SKM-1 (cell line): ENCODE measurements around the gene CDKN2C.

ENCODE experiments used
- DNase-seq: peaks from one replicate; lab custom pipeline; 2025; ENCODE audit not compliant: unreplicated experiment; lab: John Stamatoyannopoulos, UW

CDKN2C gene

DNA sequence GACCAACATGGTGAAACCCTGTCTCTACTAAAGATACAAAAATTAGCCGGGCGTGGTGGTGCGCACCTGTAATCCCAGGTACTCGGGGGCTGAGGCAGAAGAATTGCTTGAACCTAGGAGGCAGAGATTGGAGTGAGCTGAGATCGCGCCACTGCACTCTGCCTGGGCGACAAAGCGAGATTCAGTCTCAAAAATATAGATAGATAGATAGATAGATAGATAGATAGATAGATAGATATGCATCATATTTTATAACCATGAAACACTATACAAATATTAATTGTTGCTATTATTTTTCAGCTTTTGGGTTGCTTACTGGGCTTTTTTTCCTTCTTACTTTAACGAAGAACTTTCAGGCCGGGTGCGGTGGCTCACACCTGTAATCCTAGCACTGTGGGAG is 5.2 kb upstream of the CDKN2C start:
- no peak for DNase-seq

DNA sequence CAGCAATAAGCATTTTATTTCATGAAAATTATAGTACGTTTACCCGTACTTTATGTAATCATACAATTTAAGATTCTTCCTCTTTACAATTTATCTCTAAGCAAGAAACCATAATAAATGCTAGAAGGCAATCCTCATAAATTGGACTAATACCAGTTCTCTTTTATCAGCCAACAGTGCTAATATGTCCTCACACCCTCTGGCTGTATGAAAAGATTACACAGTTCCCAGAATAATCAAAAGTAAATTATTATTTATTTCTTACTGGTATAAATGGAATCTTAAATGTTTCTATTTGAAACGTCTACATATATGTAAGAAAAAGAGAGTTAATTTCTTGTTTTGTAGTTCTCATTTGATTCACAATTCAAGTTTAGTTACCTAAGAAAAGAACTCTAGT is 3.1 kb upstream of the CDKN2C start:
- no peak for DNase-seq

DNA sequence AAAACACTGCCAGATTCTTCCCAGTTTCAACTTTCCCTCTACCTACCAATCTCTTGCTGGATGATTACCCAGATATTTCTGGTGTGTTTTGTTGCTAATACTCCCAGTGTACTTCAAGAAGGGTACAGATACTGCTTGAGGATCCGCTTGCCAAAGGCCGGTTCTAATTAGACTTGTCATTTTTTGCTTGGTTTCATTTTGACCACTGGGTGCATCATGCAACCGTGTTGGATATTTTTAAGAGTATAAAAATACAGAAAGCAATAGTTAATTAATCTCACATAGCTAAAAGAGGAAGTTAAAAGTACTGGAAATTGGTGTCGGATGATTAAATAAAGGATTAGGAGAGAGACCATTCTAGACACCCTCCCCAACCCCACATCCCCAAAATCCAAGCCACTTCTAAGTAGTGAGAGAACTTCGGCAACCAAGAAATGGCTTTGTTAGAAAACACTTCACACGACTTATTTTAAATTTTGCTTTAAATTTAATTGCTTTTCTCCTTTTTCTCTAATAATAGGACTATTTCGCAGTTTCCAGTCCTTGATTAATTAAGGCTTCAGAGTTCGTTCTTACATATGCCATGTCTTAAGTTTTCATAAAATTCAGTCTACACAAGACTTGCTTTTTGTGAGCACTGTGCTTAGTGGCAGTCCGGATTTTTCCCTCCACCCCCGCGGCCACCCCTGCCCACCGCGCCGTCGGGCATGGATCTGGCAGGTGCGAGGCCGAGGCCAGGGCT is 2.5 kb upstream of the CDKN2C start:
- DNase-seq, result no peak

DNA sequence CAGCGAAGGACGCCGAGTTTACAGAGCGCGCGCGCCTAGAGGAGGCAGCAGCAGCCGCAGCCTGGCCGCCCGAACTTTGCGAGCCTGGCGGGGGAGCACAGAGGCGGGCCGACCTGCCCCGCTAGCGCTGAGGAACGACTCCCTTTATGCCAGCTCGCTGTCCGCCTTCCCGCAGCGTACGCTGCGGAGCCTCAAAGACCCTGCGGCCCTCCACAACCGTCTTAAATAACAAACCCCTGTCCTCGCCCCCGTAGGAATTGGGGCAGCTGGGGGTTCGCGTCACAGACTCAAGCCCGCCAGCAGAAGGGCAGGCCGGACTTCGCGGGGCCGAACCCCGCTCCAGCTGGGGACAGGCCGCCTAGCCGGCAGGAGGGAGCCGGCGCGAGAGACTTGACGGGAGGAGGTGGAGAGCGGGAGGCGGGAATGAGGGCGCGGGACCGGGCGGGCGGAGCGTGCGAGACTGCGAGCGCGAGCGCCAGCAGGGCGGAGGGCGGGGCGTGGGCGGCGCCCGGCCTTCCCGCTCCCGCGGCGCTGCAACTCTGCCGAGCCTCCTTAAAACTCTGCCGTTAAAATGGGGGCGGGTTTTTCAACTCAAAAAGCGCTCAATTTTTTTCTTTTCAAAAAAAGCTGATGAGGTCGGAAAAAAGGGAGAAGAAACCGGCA is 1.8 kb upstream of the CDKN2C start:
- DNase-seq, result peak; percentile 73

DNA sequence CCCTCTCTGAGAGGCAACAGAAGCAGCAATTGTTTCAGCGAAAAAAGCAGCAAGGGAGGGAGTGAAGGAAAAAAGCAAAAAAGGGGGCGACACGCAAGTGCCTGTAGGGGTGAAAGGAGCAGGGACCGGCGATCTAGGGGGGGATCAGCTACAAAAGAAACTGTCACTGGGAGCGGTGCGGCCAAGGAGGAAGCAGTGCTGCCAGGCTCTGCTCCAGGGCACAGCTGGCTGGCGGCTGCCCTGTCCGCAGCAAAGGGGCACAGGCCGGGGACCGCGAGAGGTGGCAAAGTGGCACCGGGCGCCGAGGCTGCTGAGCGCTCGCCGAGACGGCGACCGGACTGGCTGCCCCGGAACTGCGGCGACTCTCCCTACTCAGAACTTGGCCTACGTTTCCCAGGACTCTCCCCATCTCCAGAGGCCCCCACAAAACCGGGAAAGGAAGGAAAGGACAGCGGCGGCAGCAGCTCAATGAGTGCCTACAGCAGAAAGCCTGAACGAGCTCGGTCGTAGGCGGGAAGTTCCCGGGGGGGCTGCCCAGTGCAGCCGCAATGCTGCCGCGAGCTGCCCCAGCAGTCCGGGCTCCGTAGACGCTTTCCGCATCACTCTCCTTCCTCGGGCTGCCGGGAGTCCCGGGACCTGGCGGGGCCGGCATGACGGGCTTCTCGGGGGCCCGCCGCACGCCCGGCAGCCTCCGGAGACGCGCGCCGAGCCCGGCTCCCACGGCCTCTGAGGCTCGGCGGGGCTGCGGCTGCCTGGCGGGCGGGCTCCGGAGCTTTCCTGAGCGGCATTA is 1.0 kb upstream of the CDKN2C start:
- DNase-seq, result no peak

DNA sequence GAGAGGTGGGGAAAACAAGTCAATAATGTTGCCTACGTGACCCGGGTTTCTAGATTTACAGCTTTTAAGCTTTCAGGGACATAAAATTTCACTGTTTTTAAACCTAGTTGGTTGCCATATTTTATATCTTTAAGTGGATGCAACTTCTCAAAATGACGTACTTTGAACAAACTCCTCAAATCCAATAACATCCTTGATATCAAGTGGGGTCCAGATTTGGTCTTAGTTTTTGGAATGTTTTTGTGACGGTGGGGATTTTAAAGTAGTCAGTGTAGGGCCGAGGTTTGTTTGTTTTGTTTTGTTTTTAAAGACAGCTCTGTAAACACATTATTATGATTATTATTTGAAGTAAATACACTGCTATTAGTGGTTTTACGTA is 453 bp downstream of the CDKN2C start:
- no peak for DNase-seq

DNA sequence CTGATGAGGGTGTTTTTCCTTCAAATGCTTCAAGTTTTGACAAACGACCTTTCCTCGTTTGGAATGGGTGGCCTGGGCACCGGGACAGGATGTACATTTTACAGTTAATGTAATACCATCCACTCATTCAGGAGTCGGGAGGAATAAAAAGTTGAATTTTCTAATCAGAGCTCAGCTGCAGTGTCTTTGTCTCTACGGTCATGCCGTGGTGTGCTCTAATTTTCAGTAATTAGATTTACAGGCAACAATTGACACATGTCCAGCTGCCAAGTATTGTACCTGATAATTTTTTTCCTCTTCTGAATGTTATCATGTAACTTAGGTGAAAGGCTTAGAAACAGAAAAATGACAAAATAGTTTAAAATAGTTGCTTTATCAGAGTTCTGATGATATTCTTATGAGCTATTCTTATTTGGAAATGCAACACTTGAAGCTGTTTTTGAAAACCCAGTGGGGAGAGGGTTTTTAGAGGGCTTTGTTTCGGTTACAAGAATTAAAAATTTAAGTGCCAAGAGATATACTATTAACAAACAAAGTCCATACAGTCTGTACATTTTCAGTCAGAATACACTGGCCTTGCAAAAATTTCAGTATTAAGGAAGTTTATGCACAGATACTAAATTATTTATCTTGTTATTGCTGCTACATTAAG is 1.0 kb downstream of the CDKN2C start:
- no peak for DNase-seq

DNA sequence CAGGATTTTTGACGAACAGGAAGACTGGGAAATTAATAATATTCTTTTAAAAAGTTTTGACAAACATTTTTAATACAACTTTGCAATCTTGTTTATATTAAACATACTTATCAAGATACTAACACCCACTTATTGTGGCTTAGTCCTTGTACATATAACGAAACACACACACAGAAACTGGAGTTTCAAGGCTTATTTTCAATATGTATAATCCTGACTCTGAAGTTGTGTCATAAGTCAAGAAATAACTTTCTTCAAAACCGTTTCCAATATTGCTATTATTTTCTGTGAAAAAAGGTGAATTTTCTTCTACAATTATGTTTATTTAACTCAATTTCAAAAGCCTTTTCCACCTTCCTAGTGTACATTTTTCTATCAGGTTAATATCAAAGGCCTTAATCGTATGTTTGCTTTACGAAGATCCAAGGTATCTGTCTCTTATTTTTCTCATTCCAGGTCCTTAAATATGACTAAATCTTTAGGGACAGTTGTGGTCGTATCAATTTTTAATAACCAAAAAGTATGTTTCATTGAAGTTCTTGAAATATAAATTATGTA is 1.8 kb downstream of the CDKN2C start:
- no peak for DNase-seq

DNA sequence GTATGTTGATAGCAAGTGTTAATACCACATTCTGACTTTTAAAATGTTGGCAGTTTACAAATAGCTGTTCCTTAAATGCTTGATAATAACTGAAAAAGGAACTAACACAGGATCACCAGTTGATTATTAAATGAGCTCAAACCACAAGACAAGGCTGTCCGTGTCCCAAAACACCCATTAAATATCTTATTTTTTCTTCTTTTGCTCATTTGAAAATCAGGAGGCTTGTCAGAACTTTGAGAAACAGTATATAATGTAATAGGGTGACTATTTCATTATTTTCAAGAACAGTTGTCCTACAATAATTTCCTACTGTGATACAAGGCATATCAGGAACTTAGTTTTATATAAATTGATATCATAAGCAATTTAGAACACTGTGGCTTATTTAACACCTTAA is 2.7 kb downstream of the CDKN2C start:
- no peak for DNase-seq

DNA sequence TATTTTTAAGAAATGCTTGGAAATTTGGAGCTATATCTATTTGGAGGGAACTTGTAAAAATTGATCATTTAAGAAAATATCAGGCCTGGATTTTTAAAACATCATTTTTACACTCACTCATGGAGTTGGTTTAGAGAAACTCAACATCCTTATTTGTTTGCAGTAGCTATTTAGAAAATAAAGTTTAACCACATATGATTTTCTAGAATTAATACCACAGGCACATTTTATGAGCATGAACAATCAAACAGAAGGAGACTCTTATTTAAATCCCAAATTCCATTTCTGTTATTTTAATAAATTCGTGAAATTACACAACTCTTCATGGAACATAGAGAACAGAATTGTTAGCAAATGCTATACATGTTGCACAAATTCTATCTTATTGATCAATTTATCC is 3.2 kb downstream of the CDKN2C start:
- DNase-seq, result no peak

DNA sequence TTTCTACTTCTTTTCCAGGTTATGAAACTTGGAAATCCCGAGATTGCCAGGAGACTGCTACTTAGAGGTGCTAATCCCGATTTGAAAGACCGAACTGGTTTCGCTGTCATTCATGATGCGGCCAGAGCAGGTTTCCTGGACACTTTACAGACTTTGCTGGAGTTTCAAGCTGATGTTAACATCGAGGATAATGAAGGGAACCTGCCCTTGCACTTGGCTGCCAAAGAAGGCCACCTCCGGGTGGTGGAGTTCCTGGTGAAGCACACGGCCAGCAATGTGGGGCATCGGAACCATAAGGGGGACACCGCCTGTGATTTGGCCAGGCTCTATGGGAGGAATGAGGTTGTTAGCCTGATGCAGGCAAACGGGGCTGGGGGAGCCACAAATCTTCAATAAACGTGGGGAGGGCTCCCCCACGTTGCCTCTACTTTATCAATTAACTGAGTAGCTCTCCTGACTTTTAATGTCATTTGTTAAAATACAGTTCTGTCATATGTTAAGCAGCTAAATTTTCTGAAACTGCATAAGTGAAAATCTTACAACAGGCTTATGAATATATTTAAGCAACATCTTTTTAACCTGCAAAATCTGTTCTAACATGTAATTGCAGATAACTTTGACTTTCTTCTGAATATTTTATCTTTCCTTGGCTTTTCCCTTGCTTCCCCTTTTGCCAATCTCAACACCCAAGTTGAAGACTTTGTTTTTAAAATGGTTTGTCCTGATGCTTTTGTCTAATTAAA is 4.0 kb downstream of the CDKN2C start:
- DNase-seq, result no peak

DNA sequence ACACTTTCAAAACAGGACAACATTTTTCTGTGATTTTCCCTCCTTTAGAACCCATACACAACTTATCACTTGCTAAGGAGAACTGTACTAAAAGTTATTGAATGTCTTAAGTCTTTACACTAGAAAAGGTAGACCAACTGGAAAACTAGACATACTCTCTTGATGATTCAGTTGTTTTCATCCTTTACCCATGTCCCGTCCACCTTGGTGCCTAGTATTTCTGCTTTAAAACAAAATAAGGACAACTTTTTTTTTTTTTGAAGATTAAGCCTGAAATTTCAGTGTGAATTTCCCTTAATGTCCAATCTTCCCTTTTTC is 4.5 kb downstream of the CDKN2C start:
- DNase-seq, result no peak

DNA sequence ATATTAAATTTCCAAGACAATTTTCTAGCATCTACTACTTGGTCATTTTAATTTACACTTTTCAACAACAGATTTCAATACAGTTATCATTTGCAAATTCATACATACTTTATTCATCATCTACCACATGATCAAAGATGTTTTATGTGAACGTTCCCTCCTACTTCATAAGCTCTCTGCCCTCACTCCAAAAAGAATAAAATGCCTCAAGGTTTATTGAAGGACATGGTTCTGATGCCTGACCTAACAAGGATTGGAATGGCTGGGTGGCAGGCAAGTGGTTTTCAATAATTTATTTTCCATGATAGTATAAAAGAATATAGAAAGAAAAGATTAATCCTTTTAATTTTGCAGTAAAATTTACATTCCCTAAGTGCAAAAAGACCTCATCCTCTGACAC is 5.4 kb downstream of the CDKN2C start:
- no peak for DNase-seq

DNA sequence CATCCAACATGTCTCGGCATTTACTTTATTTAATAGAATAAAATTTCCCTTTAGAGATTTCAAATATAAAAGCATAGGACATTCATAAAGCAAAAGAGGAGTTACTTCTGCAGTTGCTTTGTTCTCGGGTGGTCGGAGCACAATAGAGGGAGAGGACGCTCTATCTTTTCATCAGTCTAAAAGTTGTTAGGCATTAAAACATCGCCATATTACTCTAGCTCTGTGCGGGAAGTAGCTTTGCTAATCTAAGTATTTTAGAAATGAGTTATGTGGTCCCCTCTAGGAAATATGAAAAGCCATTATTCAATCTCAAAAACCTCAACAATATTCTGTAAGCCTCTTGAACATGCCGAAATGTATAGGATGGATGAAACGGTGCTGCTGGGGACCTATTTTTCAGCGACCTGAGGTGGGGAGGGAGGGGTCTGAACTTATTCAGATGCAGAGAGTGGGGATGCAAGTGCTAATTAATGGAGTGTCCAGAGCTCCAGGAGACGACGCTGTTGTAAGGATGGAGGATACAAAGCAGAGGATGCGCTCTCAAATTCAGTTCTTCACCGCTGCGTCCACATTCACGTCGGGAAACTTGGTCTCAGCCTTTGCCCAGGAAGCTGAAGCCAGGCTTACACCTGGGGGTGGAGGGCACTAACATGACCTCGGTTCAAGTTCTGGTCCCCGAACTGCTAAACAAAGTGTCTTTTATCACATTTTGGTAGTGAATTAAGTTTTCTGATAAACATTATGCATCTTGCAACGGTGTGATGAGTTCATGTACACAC is 6.3 kb downstream of the CDKN2C start:
- no peak for DNase-seq

DNA sequence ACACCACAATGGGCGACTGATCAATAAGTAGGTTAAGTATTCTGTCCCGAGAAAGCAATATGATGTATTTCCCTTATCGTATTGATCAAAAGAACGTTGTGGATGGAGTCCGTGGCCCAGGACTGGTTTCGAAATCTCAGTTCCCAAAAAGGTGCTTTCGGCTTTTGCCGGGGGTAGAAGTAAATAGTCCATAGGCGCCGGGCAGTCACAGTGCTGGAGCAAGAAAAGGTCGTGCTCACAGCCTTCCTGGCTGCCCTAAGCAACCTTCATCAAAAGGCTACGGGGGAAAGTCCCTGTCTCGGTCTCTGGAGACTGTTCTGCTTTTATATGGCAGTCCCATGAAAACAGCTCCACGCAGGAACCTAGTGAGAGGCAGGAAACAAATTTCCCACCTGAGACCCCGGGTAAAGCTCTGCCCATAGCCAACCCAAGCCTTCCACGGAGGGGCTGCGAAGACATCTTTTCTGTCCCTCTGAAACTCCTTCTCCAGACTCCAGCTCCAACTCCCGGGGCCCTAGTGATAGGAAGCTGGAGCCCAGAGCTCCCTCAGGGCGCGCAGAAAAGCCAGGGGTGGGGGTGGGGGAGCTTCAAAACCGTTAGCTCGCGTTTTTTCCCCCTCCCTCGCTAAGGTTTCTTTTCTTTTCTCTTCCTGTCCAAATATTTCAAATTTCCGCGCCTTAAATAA is 7.0 kb downstream of the CDKN2C start:
- no peak for DNase-seq

DNA sequence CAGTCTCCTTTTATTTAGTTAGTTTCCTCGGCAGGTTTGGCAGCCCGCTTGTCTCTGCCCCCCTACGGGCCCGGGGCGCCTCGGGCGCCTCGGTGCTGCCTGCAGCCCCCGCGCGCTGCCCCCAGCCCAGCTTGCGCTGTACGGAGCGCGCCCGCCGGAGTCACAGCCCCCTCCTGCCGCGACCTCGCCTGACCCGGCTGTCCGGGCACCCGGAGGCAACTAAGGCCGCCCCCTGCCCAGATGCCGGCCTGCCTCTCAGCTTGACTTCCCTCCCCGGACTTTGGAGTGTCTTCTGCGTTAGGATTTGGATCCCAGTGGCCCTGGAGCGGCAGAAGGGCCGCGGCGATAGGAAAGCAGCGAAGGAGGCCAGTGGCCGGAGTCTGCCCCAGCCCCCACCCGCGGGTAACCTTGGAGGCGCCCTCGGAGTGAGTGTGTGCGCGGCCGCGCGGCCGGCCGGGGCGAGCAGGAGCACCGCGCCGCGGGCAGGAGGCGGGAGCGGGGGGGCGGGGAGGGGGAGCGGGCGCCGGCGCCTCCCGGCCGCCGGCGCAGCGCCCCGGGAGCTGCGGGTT is 7.6 kb downstream of the CDKN2C start:
- no peak for DNase-seq

DNA sequence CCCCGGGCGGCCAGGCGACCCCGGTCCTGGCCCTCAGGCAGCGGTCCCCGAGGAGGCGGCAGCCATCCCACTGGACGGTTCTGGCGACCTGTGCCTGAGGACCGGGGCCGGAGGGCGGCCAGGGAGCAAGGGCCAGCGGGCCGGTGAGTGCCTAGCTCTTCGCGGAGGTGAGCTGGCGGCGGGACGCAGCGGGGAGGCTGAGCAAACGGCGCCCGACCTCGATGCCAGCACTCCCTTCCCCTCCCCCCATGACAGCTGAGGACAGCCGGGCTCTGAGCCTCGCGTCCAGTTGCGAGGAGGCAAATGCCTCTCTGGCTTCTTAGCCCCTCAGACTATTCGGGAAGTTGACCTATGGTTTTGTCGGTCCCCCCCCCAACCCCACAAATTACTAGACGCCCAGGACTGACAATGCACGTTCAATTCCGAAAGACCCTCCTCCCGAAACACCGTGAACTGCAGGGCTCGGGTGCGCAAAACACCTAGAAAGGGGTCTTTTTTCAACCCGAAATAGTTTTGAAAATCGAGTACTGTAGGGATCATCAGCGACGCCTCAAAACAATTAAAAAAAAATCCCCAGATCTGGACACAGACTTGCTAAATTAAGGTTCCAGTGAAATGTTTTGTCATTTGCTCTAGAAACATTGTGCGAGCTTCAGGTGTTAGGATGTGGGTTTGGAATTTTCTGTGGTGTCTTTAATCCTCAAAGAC is 8.3 kb downstream of the CDKN2C start:
- DNase-seq, result no peak
